Activated CD4-positive, alpha-beta T cell treated with anti-CD3 and anti-CD28 coated beads, Interleukin-2, amount 10 ng/mL, durations not matched to agents 7 days and 5 days (primary cell): ENCODE results near the gene EIF4G3. TPM values are rescaled to one million over a fixed set of nuclear protein-coding genes. Genes with fewer than 3 reads are reported as not detected.
"Not testable (repeated sequence)": the region's sequence is repeated elsewhere in the genome, so short reads cannot be mapped to it uniquely, and the experiment has no call there.

Source experiments
- CTCF ChIA-PET: fragments of 350-600 bp; sonication (Branson Sonifier 250); formaldehyde crosslinking; loops from one replicate; lab custom pipeline; 2021; ENCODE audit warnings: antibody characterized with exemption; lab: Charles Lee
- POLR2A ChIA-PET: fragments of 350-600 bp; sonication (Branson Sonifier 250); formaldehyde crosslinking; loops from one replicate; lab custom pipeline; 2021; ENCODE audit warnings: antibody characterized with exemption; lab: Charles Lee
- DNase-seq: peaks from one replicate; pipeline ENCODE4 v3.0.0-alpha.2; 2020
- H3K27ac Mint-ChIP-seq: one replicate; pipeline ENCODE4 v1.8.0; 2021; ENCODE audit warnings: mild to moderate bottlenecking, moderate library complexity, mixed read lengths
- H3K27me3 Mint-ChIP-seq: one replicate; pipeline ENCODE4 v1.8.0; 2021; ENCODE audit warnings: mixed read lengths
- H3K36me3 Mint-ChIP-seq: one replicate; pipeline ENCODE4 v1.8.0; 2021; ENCODE audit warnings: low read depth, mixed read lengths
- H3K4me1 Mint-ChIP-seq: one replicate; pipeline ENCODE4 v1.8.0; 2021; ENCODE audit warnings: mixed read lengths
- H3K4me3 Mint-ChIP-seq: one replicate; pipeline ENCODE4 v1.8.0; 2021; ENCODE audit warnings: mild to moderate bottlenecking, moderate library complexity, mixed read lengths
- H3K9me3 Mint-ChIP-seq: one replicate; pipeline ENCODE4 v1.8.0; 2021; ENCODE audit warnings: mixed read lengths
- total RNA-seq, 2 experiments: library from RNA; stranded (reverse); gene quantifications; one replicate each; pipeline ENCODE4 v1.2.3, GENCODE V29; 2021

The EIF4G3 gene
- total RNA-seq, 2 experiments from 2014 or later = 23.8 to 31.5 TPM

DNA sequence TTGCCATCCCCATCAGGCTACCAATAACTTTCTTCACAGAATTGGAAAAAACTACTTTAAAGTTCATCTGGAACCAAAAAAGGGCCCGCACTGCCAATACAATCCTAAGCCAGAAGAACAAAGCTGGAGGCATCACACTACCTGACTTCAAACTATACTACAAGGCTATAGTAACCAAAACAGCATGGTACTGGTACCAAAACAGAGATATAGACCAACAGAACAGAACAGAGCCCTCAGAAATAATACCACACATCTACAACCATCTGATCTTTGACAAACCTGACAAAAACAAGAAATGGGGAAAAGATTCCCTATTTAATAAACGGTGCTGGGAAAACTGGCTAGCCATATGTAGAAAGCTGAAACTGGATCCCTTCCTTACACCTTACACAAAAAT lies 84.2 kb downstream of the EIF4G3 start:
- POLR2A ChIA-PET, H3K27ac Mint-ChIP-seq: not testable (repeated sequence)

GRCh38 chr1:21091053-21091690 lies 85.5 kb downstream of the EIF4G3 start:
- H3K27me3 Mint-ChIP-seq, H3K9me3 Mint-ChIP-seq, CTCF ChIA-PET, H3K4me3 Mint-ChIP-seq, DNase-seq, H3K27ac Mint-ChIP-seq, POLR2A ChIA-PET: not testable (repeated sequence)
- peaks cover 20% of the 10 kb centered on the region for H3K36me3 Mint-ChIP-seq
- peaks cover 12% of the 10 kb centered on the region for H3K4me1 Mint-ChIP-seq

More for the DNA sequence above, 84.2 kb downstream of the EIF4G3 start:
- H3K9me3 Mint-ChIP-seq, H3K27me3 Mint-ChIP-seq, DNase-seq, H3K4me3 Mint-ChIP-seq, CTCF ChIA-PET: not testable (repeated sequence)
- peaks cover 12% of the 10 kb centered on the region for H3K4me1 Mint-ChIP-seq
- peaks cover 21% of the 10 kb centered on the region for H3K36me3 Mint-ChIP-seq

DNA sequence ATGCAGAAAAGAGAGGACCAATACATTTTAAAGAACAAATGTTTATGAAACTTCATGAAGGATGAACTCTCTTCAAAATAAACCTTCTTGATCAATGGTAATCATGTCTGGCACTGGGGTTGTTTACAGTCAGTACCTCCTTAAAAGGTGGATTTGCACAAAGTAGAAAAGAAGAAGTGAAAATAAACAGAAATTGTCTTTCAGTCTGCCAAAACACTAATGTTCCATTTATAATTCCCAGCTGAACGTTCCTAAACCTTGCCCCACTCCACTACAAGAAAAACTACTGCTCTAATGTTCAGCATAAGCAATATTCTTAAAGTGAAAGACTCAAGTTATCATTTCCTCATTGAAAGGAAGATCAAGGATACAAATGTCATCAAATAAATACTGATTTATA lies 86.2 kb downstream of the EIF4G3 start:
- Mint-ChIP-seq H3K9me3 (peaks cover 4% of the 10 kb centered on the region), H3K27ac (no peak overlapping the region), H3K4me1 (peaks cover 12% of the 10 kb centered on the region), H3K36me3 (peaks cover 19% of the 10 kb centered on the region), H3K27me3 (no peaks in the 10 kb centered on the region), H3K4me3 (no peak overlapping the region)
- no peak for DNase-seq
- ChIA-PET POLR2A (no interaction called here), CTCF (no interaction called here)

- CTCF ChIA-PET = no interaction called here
- Mint-ChIP-seq H3K27me3 (no peaks in the 10 kb centered on the region), H3K4me3 (no peak overlapping the region), H3K4me1 (peaks cover 12% of the 10 kb centered on the region), H3K27ac (no peak overlapping the region), H3K36me3 (peaks cover 18% of the 10 kb centered on the region), H3K9me3 (peaks cover 4% of the 10 kb centered on the region)
- POLR2A ChIA-PET = no interaction called here
- no peak for DNase-seq
Observed at GRCh38 chr1:21089731-21090130, 87.0 kb downstream of the EIF4G3 start.

DNA sequence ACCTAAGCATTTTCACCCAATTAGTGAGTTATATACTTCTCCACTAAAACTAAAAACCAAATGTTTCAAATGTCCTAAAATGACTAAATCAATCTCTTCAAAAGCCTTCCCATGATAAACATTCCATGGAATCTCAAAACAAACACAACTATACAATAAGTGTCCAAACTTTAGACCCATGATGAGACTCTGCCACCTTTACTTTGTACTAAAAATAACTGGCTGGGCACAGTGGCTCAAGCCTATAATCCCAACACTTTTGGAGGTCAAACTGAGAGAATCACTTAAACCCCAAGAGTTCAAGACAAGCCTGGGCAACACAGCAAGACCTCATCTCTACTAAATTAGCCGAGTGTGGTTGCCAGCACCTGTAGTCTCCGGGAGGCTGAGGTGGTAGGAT lies 87.4 kb downstream of the EIF4G3 start:
- CTCF ChIA-PET = no interaction called here

GRCh38 chr1:21084111-21084810 lies 92.4 kb downstream of the EIF4G3 start:
- peaks cover 13% of the 10 kb centered on the region for H3K36me3 Mint-ChIP-seq
- H3K27me3 Mint-ChIP-seq = no peaks in the 10 kb centered on the region
- peaks cover 5% of the 10 kb centered on the region for H3K9me3 Mint-ChIP-seq
- no peak overlapping the region for H3K4me3 Mint-ChIP-seq
- POLR2A ChIA-PET = interaction anchor here (0.6 kb wide), 1 partner anchor 77 kb away, joined by 5 read pairs; no protein-coding TSS in a partner anchor
- H3K4me1 Mint-ChIP-seq = peaks cover 5% of the 10 kb centered on the region
- no peak for DNase-seq
- no peak overlapping the region for H3K27ac Mint-ChIP-seq
- CTCF ChIA-PET = interaction anchor here (0.6 to 1.1 kb wide), 2 partner anchors 12 to 696 kb away, joined by 3 to 4 read pairs; no protein-coding TSS in a partner anchor

More for the DNA sequence above, 87.4 kb downstream of the EIF4G3 start:
- Mint-ChIP-seq H3K36me3 (peaks cover 19% of the 10 kb centered on the region), H3K9me3 (peaks cover 7% of the 10 kb centered on the region), H3K4me3 (no peak overlapping the region), H3K27me3 (no peaks in the 10 kb centered on the region), H3K4me1 (peaks cover 14% of the 10 kb centered on the region), H3K27ac (no peak overlapping the region)
- POLR2A ChIA-PET = no interaction called here
- no peak for DNase-seq

GRCh38 chr1:21082073-21082472 lies 94.6 kb downstream of the EIF4G3 start:
- ChIA-PET CTCF (interaction anchor here (0.7 kb wide), 1 partner anchor 296 kb away, joined by 3 read pairs; no protein-coding TSS in a partner anchor), POLR2A (no interaction called here)
- H3K27me3 Mint-ChIP-seq = no peaks in the 10 kb centered on the region
- H3K36me3 Mint-ChIP-seq = peaks cover 13% of the 10 kb centered on the region
- no peak overlapping the region for H3K27ac Mint-ChIP-seq
- peaks cover 8% of the 10 kb centered on the region for H3K4me1 Mint-ChIP-seq
- no peak for DNase-seq
- no peak overlapping the region for H3K4me3 Mint-ChIP-seq
- H3K9me3 Mint-ChIP-seq = peaks cover 5% of the 10 kb centered on the region

DNA sequence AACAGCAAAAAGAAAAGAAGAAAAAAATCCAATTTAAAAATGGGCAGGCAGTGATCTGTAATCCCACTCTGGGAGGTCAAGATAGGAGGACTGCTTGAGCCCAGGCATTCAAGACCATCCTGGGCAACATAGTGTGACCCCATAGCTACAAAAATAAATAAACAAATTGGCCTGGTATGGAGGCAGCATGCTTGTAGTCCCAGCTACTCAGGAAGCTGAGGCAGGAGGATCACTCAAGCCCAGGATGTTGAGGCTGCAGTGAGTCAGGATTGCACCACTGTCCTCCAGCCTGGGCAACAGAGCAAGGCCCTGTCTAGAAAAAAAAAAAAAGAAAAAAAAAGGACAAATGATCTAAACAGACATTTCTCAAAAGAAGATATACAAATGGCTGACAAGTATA lies 99.6 kb downstream of the EIF4G3 start:
- H3K9me3 Mint-ChIP-seq = no peaks in the 10 kb centered on the region
- H3K27ac Mint-ChIP-seq = no peak overlapping the region
- H3K36me3 Mint-ChIP-seq = peaks cover 4% of the 10 kb centered on the region
- no peak overlapping the region for H3K4me3 Mint-ChIP-seq
- H3K4me1 Mint-ChIP-seq = peaks cover 17% of the 10 kb centered on the region
- ChIA-PET POLR2A (no interaction called here), CTCF (no interaction called here)
- no peaks in the 10 kb centered on the region for H3K27me3 Mint-ChIP-seq
- no peak for DNase-seq

GRCh38 chr1:21072721-21073120 lies 104.0 kb downstream of the EIF4G3 start:
- POLR2A ChIA-PET = no interaction called here
- Mint-ChIP-seq H3K27me3 (no peaks in the 10 kb centered on the region), H3K27ac (no peak overlapping the region), H3K4me3 (no peak overlapping the region), H3K9me3 (no peaks in the 10 kb centered on the region), H3K36me3 (peaks cover 2% of the 10 kb centered on the region), H3K4me1 (peaks cover 16% of the 10 kb centered on the region)
- CTCF ChIA-PET = interaction anchor here (1.0 to 1.5 kb wide), 2 partner anchors 11 to 12 kb away, joined by 3 read pairs; no protein-coding TSS in a partner anchor
- DNase-seq = no peak

- POLR2A ChIA-PET = no interaction called here
- no peak overlapping the region for H3K4me3 Mint-ChIP-seq
- H3K27me3 Mint-ChIP-seq = no peaks in the 10 kb centered on the region
- no peak for DNase-seq
- no peaks in the 10 kb centered on the region for H3K9me3 Mint-ChIP-seq
- H3K36me3 Mint-ChIP-seq = no peaks in the 10 kb centered on the region
- no peaks in the 10 kb centered on the region for H3K4me1 Mint-ChIP-seq
- CTCF ChIA-PET = no interaction called here
- H3K27ac Mint-ChIP-seq = no peak overlapping the region
Observed at GRCh38 chr1:21069549-21069948, 107.1 kb downstream of the EIF4G3 start.

- ChIA-PET POLR2A (no interaction called here), CTCF (no interaction called here)
- H3K4me3 Mint-ChIP-seq = no peak overlapping the region
- H3K27me3 Mint-ChIP-seq = no peaks in the 10 kb centered on the region
- no peaks in the 10 kb centered on the region for H3K9me3 Mint-ChIP-seq
- H3K36me3 Mint-ChIP-seq = no peaks in the 10 kb centered on the region
- DNase-seq = no peak
- H3K4me1 Mint-ChIP-seq = no peaks in the 10 kb centered on the region
- no peak overlapping the region for H3K27ac Mint-ChIP-seq
Observed at GRCh38 chr1:21068937-21069336, 107.8 kb downstream of the EIF4G3 start.

DNA sequence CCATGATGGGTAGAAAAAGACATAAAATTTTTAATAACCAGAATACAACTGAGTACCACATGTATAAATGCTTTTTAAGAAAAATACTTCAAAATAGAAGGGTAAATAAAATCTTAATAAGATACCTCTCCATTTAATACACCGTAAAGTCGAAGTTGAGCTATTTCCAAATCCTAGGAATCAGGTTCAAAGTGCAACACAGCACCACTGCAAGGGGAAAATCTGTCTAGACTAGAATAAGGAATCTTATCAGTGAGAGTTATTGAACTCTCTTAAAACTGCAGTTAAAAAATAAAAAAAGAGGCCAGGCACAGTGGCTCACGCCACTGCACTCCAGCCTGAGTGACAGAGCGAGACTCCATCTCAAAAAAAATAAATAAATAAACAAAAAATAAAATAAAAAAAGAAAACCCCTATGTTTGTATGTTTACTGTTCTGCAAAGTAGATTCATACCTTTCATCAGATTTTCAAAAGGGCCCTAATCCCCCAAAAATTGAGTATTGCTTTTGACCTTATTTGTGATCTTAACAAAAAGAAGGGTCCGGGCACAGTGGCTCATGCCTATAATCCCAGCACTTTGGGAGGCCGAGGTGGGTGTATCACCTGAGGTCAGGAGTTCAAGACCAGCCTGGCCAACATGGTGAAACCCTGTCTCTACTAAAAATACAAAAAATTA lies 109.0 kb downstream of the EIF4G3 start:
- CTCF ChIA-PET = interaction anchor here (0.7 kb wide), 1 partner anchor 21 kb away, joined by 3 read pairs; no protein-coding TSS in a partner anchor
- no peak overlapping the region for H3K4me3 Mint-ChIP-seq

More for the DNA sequence above, 109.0 kb downstream of the EIF4G3 start:
- DNase-seq = no peak
- Mint-ChIP-seq H3K27ac (no peak overlapping the region), H3K36me3 (no peaks in the 10 kb centered on the region), H3K9me3 (no peaks in the 10 kb centered on the region), H3K27me3 (no peaks in the 10 kb centered on the region), H3K4me1 (no peaks in the 10 kb centered on the region)
- POLR2A ChIA-PET = no interaction called here
